ENCODE results near the gene PNPO.

Gene PNPO

DNA sequence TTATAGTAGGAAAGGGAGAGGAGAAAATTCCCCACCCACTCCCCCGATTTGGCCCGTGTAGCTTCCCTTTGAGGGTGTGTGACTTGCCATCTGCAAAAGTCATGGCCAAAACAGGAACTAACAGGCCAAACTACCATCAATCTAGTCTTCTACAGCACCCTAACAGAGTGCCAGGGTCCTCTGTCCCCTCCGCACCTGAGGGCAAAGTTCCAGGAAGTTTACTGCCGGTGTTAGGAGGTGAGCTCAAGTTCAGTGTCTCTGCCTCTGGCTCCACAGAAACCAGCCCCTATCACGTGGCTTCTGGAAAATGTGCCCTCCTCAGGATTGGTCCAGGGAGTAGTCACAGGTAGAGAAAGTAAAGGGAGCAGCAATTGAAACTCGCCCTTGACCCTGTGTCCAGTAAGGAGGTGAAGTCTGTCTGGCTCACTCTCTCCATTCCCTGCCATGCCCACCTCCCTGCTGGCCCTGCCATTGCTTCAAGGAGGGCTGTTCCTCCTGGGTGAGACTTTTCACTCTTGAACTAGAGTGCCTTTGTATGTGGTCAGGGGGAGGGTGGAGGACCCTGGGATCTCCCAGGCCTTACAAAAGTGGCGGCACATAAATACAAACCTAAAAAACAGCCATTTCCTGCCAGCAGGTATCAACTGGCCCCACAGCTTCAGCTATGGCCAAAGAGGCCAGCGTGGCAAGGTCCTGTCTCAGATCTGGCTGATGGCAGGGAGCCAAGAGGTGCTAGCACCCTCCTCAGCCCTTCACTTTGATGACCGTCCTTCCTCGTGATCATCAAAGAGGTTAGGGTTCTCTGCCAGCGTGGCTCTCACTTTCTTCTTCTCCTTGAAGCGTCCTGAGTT, 11.0 kb downstream of the PNPO start:
- no peak for DNase-seq (ENCODE audit: extremely low read depth, insufficient read length)
- Histone ChIP-seq H3K4me3 (replicated peaks; ENCODE audit: low read depth, low read length) (no peak overlapping the region), H3K36me3 (ENCODE audit: control insufficient read depth, insufficient read depth, low read length) (peaks cover 6% of the 10 kb centered on the region), H3K27me3 (replicated peaks; ENCODE audit: control insufficient read depth, insufficient read depth, low read length) (no peaks in the 10 kb centered on the region)
- TF ChIP-seq, protein P1, sequence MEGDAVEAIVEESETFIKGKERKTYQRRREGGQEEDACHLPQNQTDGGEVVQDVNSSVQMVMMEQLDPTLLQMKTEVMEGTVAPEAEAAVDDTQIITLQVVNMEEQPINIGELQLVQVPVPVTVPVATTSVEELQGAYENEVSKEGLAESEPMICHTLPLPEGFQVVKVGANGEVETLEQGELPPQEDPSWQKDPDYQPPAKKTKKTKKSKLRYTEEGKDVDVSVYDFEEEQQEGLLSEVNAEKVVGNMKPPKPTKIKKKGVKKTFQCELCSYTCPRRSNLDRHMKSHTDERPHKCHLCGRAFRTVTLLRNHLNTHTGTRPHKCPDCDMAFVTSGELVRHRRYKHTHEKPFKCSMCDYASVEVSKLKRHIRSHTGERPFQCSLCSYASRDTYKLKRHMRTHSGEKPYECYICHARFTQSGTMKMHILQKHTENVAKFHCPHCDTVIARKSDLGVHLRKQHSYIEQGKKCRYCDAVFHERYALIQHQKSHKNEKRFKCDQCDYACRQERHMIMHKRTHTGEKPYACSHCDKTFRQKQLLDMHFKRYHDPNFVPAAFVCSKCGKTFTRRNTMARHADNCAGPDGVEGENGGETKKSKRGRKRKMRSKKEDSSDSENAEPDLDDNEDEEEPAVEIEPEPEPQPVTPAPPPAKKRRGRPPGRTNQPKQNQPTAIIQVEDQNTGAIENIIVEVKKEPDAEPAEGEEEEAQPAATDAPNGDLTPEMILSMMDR (IDR thresholded peaks at IDR 0.05; ENCODE audit: insufficient read depth, low read length, poor library complexity, severe bottlenecking): no peak

DNA sequence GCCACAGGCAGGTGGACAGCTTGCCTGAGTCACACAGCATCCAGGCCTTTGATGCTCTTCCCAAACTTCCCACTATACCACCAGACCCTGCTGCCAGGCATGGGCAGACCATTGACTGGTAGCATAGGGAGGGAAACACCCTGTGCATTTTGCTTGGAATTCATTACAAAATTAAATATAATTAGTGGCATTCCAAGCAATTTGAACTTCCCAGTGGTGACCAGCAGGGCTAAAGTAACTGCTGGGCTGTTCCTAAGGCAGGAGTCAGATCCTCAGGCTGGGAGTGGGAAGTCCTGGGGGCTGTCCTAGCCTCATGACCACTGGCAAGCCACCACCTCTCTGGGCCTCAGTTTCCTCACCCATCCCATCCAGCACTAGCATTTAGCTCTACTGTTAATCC, 12.5 kb downstream of the PNPO start:
- Histone ChIP-seq H3K36me3 (ENCODE audit: control insufficient read depth, insufficient read depth, low read length) (peaks cover 1% of the 10 kb centered on the region), H3K27me3 (replicated peaks; ENCODE audit: control insufficient read depth, insufficient read depth, low read length) (no peaks in the 10 kb centered on the region), H3K4me3 (replicated peaks; ENCODE audit: low read depth, low read length) (no peak overlapping the region)
- no peak for DNase-seq (ENCODE audit: extremely low read depth, insufficient read length)
- TF ChIP-seq, protein P1 (IDR thresholded peaks at IDR 0.05; ENCODE audit: insufficient read depth, low read length, poor library complexity, severe bottlenecking): no peak

DNA sequence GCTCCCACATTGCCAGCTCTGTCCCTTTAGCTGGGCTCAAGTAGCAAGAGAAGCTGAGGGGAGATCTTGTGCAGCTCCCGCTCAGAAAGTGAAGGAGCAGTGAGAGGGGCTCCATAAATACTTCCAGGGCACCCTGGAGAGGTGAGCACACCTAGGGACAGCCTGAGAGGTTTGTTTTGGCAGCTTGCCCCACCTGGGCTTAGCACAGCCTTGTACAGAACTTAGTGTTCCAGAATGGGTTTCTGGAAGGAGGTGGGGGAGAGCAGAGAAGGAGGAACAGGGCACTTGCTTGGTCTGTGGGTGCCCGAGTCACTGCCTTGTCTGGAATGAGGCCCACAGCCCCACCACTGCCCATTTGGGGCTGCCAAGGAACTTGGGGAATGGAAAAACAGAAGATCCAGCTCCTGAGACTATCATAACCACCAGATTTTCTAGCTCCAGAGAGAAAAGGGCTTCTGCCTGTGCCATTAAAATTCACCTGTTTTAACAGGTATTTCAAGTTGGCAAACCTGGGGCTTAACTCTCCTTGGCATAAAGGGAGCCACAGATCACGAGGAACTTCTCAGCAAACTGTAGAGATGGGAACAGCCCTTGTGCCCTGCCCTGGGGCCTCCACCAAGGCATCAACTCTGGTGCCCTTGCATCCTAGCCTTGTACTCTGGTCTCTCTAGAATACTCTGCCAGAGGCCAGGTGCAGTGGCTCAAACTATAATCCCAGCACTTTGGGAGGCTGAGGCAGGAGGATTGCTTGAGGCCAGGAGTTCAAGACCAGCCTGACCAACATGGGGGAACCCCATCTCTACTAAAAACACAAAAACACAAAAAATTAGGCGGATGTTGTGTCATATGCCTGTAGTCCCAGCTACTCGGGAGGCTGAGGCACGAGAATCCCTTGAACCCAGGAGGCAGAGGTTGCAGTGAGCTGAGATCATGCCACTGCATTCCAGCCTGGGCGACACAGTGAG, 14.4 kb downstream of the PNPO start:
- TF ChIP-seq, protein P1 (IDR thresholded peaks at IDR 0.05; ENCODE audit: insufficient read depth, low read length, poor library complexity, severe bottlenecking): no peak
- DNase-seq (ENCODE audit: extremely low read depth, insufficient read length): no peak
- H3K4me3 ChIP-seq (replicated peaks; ENCODE audit: low read depth, low read length): no peak overlapping the region
- peaks cover 1% of the 10 kb centered on the region for H3K36me3 ChIP-seq (ENCODE audit: control insufficient read depth, insufficient read depth, low read length)
- H3K27me3 ChIP-seq (replicated peaks; ENCODE audit: control insufficient read depth, insufficient read depth, low read length): no peaks in the 10 kb centered on the region

DNA sequence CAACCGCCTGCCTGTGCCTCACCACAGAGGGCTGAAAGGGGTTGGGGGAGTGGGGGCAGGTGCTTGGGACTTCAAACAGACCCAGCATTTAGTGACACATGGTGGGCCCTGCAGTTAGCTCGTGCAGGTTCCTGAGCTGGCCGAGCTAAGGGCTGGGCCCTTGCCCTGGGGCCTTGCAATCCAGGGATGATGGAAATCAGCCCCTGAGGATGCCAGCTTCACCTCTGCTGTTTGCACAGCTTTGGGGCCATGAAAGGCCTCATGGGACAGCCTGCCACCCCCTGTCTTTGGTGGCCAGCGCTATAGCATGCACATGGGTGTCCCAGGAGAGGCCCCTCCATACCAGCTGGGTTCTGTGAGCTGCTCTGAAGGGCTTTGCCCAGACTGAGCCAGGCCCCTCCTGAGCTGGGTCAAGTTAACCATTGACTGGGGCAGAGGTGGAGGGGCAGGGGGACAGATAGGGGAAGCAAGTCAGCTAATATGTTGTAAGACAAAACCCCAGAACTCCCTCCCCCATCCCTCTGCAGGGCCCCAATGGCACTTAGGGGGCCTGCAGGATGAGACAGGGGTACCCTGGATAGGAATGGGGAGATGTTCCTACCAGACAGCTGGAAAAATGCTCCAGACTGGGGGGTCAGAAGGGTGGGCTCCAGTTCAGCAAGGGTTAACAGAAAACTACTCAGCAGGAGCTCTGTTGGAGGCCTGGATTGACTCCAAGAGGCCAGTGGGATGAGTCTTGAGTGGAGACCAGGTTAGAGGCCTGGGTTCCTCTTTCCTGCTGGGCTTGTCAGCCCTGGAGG, 15.6 kb downstream of the PNPO start:
- TF ChIP-seq, protein P1 (IDR thresholded peaks at IDR 0.05; ENCODE audit: insufficient read depth, low read length, poor library complexity, severe bottlenecking): no peak
- no peaks in the 10 kb centered on the region for H3K27me3 ChIP-seq (replicated peaks; ENCODE audit: control insufficient read depth, insufficient read depth, low read length)
- peaks cover 1% of the 10 kb centered on the region for H3K36me3 ChIP-seq (ENCODE audit: control insufficient read depth, insufficient read depth, low read length)
- H3K4me3 ChIP-seq (replicated peaks; ENCODE audit: low read depth, low read length): no peak overlapping the region
- no peak for DNase-seq (ENCODE audit: extremely low read depth, insufficient read length)

Measured in GM06990 (cell line).